Measurements from ENCODE around the gene SNED1.
"Not testable (repeated sequence)": the region's sequence is repeated elsewhere in the genome, so short reads cannot be mapped to it uniquely, and the experiment has no call there.

SNED1 gene

GRCh38 chr2:241084856-241085444, 86.5 kb downstream of the SNED1 start:
- DNase-seq (ENCODE audit: low spot score) = no peak

- no peak for DNase-seq (ENCODE audit: low spot score)
Observed at GRCh38 chr2:241087420-241088268, 89.2 kb downstream of the SNED1 start.

GRCh38 chr2:241088376-241088775, 90.0 kb downstream of the SNED1 start:
- DNase-seq (ENCODE audit: low spot score) = no peak

- no peak for DNase-seq (ENCODE audit: low spot score)
Observed at GRCh38 chr2:241088791-241089732, 90.6 kb downstream of the SNED1 start.

GRCh38 chr2:241091201-241091600, 92.8 kb downstream of the SNED1 start:
- DNase-seq (ENCODE audit: low spot score) = no peak

GRCh38 chr2:241091734-241092445, 93.5 kb downstream of the SNED1 start:
- DNase-seq (ENCODE audit: low spot score) = no peak

- no peak for DNase-seq (ENCODE audit: low spot score)
Observed at GRCh38 chr2:241092677-241093076, 94.3 kb downstream of the SNED1 start.

- not testable (repeated sequence) for DNase-seq (ENCODE audit: low spot score)
Observed at GRCh38 chr2:241093133-241093781, 94.8 kb downstream of the SNED1 start.

- DNase-seq (ENCODE audit: low spot score) = no peak
Observed at GRCh38 chr2:241094172-241094571, 95.8 kb downstream of the SNED1 start.

GRCh38 chr2:241094924-241095420, 96.6 kb downstream of the SNED1 start:
- no peak for DNase-seq (ENCODE audit: low spot score)

GRCh38 chr2:241095594-241096290, 97.3 kb downstream of the SNED1 start:
- DNase-seq (ENCODE audit: low spot score) = no peak

- DNase-seq (ENCODE audit: low spot score) = no peak
Observed at GRCh38 chr2:241096979-241097378, 98.6 kb downstream of the SNED1 start.

- DNase-seq (ENCODE audit: low spot score) = no peak
Observed at GRCh38 chr2:241099246-241099645, 100.8 kb downstream of the SNED1 start.

- DNase-seq (ENCODE audit: low spot score) = peak; percentile 96
Observed at GRCh38 chr2:241102239-241102803, 103.9 kb downstream of the SNED1 start, which contains the start of gene MTERF4. Gene MTERF4, minus strand, starts transcription at chr2:241102287. Its CDS starts 14 bp downstream, at chr2:241102273.

- no peak for DNase-seq (ENCODE audit: low spot score)
Observed at GRCh38 chr2:241103176-241103595, 104.8 kb downstream of the SNED1 start.

- DNase-seq (ENCODE audit: low spot score) = not testable (repeated sequence)
Observed at GRCh38 chr2:241104611-241105010, 106.2 kb downstream of the SNED1 start.

- DNase-seq (ENCODE audit: low spot score) = no peak
Observed at GRCh38 chr2:241105641-241106040, 107.2 kb downstream of the SNED1 start.

GRCh38 chr2:241107031-241107783, 108.8 kb downstream of the SNED1 start:
- no peak for DNase-seq (ENCODE audit: low spot score)
